ENCODE results near the gene MMP23B.
"Not testable (repeated sequence)": the region's sequence is repeated elsewhere in the genome, so short reads cannot be mapped to it uniquely, and the experiment has no call there.

Gene MMP23B

GRCh38 chr1:1671365-1672119 lies 39.6 kb downstream of the MMP23B start:
- no peak for DNase-seq

GRCh38 chr1:1672181-1672965 lies 40.4 kb downstream of the MMP23B start:
- no peak for DNase-seq

- not testable (repeated sequence) for DNase-seq
These were observed 42.8 kb downstream of the MMP23B start for GRCh38 chr1:1674806-1675205.

GRCh38 chr1:1675218-1675617 lies 43.2 kb downstream of the MMP23B start:
- not testable (repeated sequence) for DNase-seq

- not testable (repeated sequence) for DNase-seq
These were observed 44.1 kb downstream of the MMP23B start for GRCh38 chr1:1676087-1676486.

GRCh38 chr1:1677718-1678580 lies 46.0 kb downstream of the MMP23B start:
- DNase-seq, result no peak

GRCh38 chr1:1678581-1679380 lies 46.8 kb downstream of the MMP23B start:
- no peak for DNase-seq

- DNase-seq, result no peak
These were observed 48.3 kb downstream of the MMP23B start for GRCh38 chr1:1680031-1680911.

GRCh38 chr1:1680912-1681273 lies 48.9 kb downstream of the MMP23B start:
- DNase-seq, result no peak

- no peak for DNase-seq
These were observed 51.3 kb downstream of the MMP23B start for GRCh38 chr1:1683104-1683905.

Data from NCI-H748 treated with DMSO at 0.1 percent for 48 hours (cell line).